ENCODE results near the gene APH1A.
"Not testable (repeated sequence)": the region's sequence is repeated elsewhere in the genome, so short reads cannot be mapped to it uniquely, and the experiment has no call there.

Gene APH1A

GRCh38 chr1:150233359-150234308 lies 35.2 kb downstream of the APH1A start:
- DNase-seq: no peak

GRCh38 chr1:150232921-150233320 lies 35.9 kb downstream of the APH1A start:
- not testable (repeated sequence) for DNase-seq

- DNase-seq: not testable (repeated sequence)
Observed at GRCh38 chr1:150228246-150228645, 40.6 kb downstream of the APH1A start.

GRCh38 chr1:150227228-150227627 lies 41.6 kb downstream of the APH1A start:
- DNase-seq: no peak

GRCh38 chr1:150226486-150226885 lies 42.3 kb downstream of the APH1A start:
- DNase-seq: no peak

GRCh38 chr1:150225546-150225945 lies 43.3 kb downstream of the APH1A start:
- DNase-seq: no peak

GRCh38 chr1:150224983-150225382 lies 43.8 kb downstream of the APH1A start:
- no peak for DNase-seq

- no peak for DNase-seq
Observed at GRCh38 chr1:150221552-150221951, 47.3 kb downstream of the APH1A start.

GRCh38 chr1:150215855-150216254 lies 53.0 kb downstream of the APH1A start:
- not testable (repeated sequence) for DNase-seq

Measured in T1000 (cell line).